Measurements from ENCODE around the gene USP50. TPM values are rescaled to one million over a fixed set of nuclear protein-coding genes. Genes with fewer than 3 reads are reported as not detected.
A peak's percentile ranks its signal among the peaks of the same experiment; 100 is the strongest.
"Not testable (repeated sequence)": the region's sequence is repeated elsewhere in the genome, so short reads cannot be mapped to it uniquely, and the experiment has no call there.

Gene USP50
- total RNA-seq, 1 donor from 2014 or later: not detected

- Mint-ChIP-seq H3K4me3 (ENCODE audit: low read depth) (no peak overlapping the region), H3K27ac (no peak overlapping the region), H3K9me3 (no peaks in the 10 kb centered on the region), H3K27me3 (ENCODE audit: low read depth) (peaks cover 4% of the 10 kb centered on the region), H3K36me3 (ENCODE audit: low read depth) (no peaks in the 10 kb centered on the region), H3K4me1 (ENCODE audit: low read depth) (peaks cover 13% of the 10 kb centered on the region)
- intact Hi-C loops (cut with micrococcal nuclease): no loop called here
- DNase-seq (ENCODE audit: low spot score): no peak
These were observed 2.1 kb downstream of the USP50 start for GRCh38 chr15:50544368-50544767.

- H3K27me3 Mint-ChIP-seq (ENCODE audit: low read depth): peaks cover 4% of the 10 kb centered on the region
- peaks cover 13% of the 10 kb centered on the region for H3K4me1 Mint-ChIP-seq (ENCODE audit: low read depth)
- no peak overlapping the region for H3K27ac Mint-ChIP-seq
- DNase-seq (ENCODE audit: low spot score): no peak
- no peak overlapping the region for H3K4me3 Mint-ChIP-seq (ENCODE audit: low read depth)
- no peaks in the 10 kb centered on the region for H3K9me3 Mint-ChIP-seq
- intact Hi-C loops (cut with micrococcal nuclease): no loop called here
- no peaks in the 10 kb centered on the region for H3K36me3 Mint-ChIP-seq (ENCODE audit: low read depth)
These were observed 2.9 kb downstream of the USP50 start for GRCh38 chr15:50543556-50543955.

GRCh38 chr15:50542887-50543210, 3.6 kb downstream of the USP50 start:
- DNase-seq (ENCODE audit: low spot score): no peak
- Mint-ChIP-seq H3K4me3 (ENCODE audit: low read depth) (no peak overlapping the region), H3K27ac (no peak overlapping the region), H3K4me1 (ENCODE audit: low read depth) (peaks cover 13% of the 10 kb centered on the region), H3K27me3 (ENCODE audit: low read depth) (peaks cover 4% of the 10 kb centered on the region), H3K9me3 (no peaks in the 10 kb centered on the region), H3K36me3 (ENCODE audit: low read depth) (no peaks in the 10 kb centered on the region)
- intact Hi-C loops (cut with micrococcal nuclease): no loop called here

- no peaks in the 10 kb centered on the region for H3K36me3 Mint-ChIP-seq (ENCODE audit: low read depth)
- H3K27me3 Mint-ChIP-seq (ENCODE audit: low read depth): no peaks in the 10 kb centered on the region
- no peaks in the 10 kb centered on the region for H3K9me3 Mint-ChIP-seq
- H3K4me3 Mint-ChIP-seq (ENCODE audit: low read depth): no peak overlapping the region
- DNase-seq (ENCODE audit: low spot score): no peak
- intact Hi-C loops (cut with micrococcal nuclease): no loop called here
- H3K27ac Mint-ChIP-seq: no peak overlapping the region
- peaks cover 4% of the 10 kb centered on the region for H3K4me1 Mint-ChIP-seq (ENCODE audit: low read depth)
These were observed 14.7 kb downstream of the USP50 start for GRCh38 chr15:50531766-50532165.

GRCh38 chr15:50531163-50531562, 15.3 kb downstream of the USP50 start:
- no peaks in the 10 kb centered on the region for H3K9me3 Mint-ChIP-seq
- no peak overlapping the region for H3K27ac Mint-ChIP-seq
- intact Hi-C loops (cut with micrococcal nuclease): no loop called here
- peaks cover 4% of the 10 kb centered on the region for H3K4me1 Mint-ChIP-seq (ENCODE audit: low read depth)
- no peak overlapping the region for H3K4me3 Mint-ChIP-seq (ENCODE audit: low read depth)
- DNase-seq (ENCODE audit: low spot score): no peak
- H3K27me3 Mint-ChIP-seq (ENCODE audit: low read depth): no peaks in the 10 kb centered on the region
- no peaks in the 10 kb centered on the region for H3K36me3 Mint-ChIP-seq (ENCODE audit: low read depth)

- intact Hi-C loops (cut with micrococcal nuclease): no loop called here
- Mint-ChIP-seq H3K27ac (no peak overlapping the region), H3K4me1 (ENCODE audit: low read depth) (no peaks in the 10 kb centered on the region), H3K36me3 (ENCODE audit: low read depth) (no peaks in the 10 kb centered on the region), H3K4me3 (ENCODE audit: low read depth) (no peak overlapping the region), H3K27me3 (ENCODE audit: low read depth) (peaks cover 1% of the 10 kb centered on the region), H3K9me3 (no peaks in the 10 kb centered on the region)
- no peak for DNase-seq (ENCODE audit: low spot score)
These were observed 22.6 kb downstream of the USP50 start for GRCh38 chr15:50523851-50524251.

GRCh38 chr15:50519740-50520425, 26.6 kb downstream of the USP50 start:
- H3K27ac Mint-ChIP-seq: no peak overlapping the region
- no peaks in the 10 kb centered on the region for H3K36me3 Mint-ChIP-seq (ENCODE audit: low read depth)
- no peak overlapping the region for H3K4me3 Mint-ChIP-seq (ENCODE audit: low read depth)
- H3K9me3 Mint-ChIP-seq: peaks cover 4% of the 10 kb centered on the region
- intact Hi-C loops (cut with micrococcal nuclease): no loop called here
- H3K27me3 Mint-ChIP-seq (ENCODE audit: low read depth): peaks cover 1% of the 10 kb centered on the region
- no peak for DNase-seq (ENCODE audit: low spot score)
- H3K4me1 Mint-ChIP-seq (ENCODE audit: low read depth): no peaks in the 10 kb centered on the region

- peaks cover 4% of the 10 kb centered on the region for H3K9me3 Mint-ChIP-seq
- no peaks in the 10 kb centered on the region for H3K36me3 Mint-ChIP-seq (ENCODE audit: low read depth)
These were observed 33.5 kb downstream of the USP50 start for GRCh38 chr15:50513001-50513400.

GRCh38 chr15:50506121-50506520, 40.3 kb downstream of the USP50 start:
- intact Hi-C loops (cut with micrococcal nuclease): no loop called here
- H3K27me3 Mint-ChIP-seq (ENCODE audit: low read depth): no peaks in the 10 kb centered on the region
- no peak for DNase-seq (ENCODE audit: low spot score)
- no peak overlapping the region for H3K4me3 Mint-ChIP-seq (ENCODE audit: low read depth)
- no peaks in the 10 kb centered on the region for H3K9me3 Mint-ChIP-seq
- H3K27ac Mint-ChIP-seq: no peak overlapping the region
- H3K4me1 Mint-ChIP-seq (ENCODE audit: low read depth): peaks cover 12% of the 10 kb centered on the region
- H3K36me3 Mint-ChIP-seq (ENCODE audit: low read depth): peaks cover 16% of the 10 kb centered on the region

More at GRCh38 chr15:50513001-50513400, 33.5 kb downstream of the USP50 start:
- H3K4me1 Mint-ChIP-seq (ENCODE audit: low read depth): no peaks in the 10 kb centered on the region
- DNase-seq (ENCODE audit: low spot score): no peak
- no peaks in the 10 kb centered on the region for H3K27me3 Mint-ChIP-seq (ENCODE audit: low read depth)
- H3K27ac Mint-ChIP-seq: no peak overlapping the region
- intact Hi-C loops (cut with micrococcal nuclease): no loop called here
- H3K4me3 Mint-ChIP-seq (ENCODE audit: low read depth): no peak overlapping the region

- H3K9me3 Mint-ChIP-seq; H3K27me3 Mint-ChIP-seq (ENCODE audit: low read depth); H3K4me3 Mint-ChIP-seq (ENCODE audit: low read depth); DNase-seq (ENCODE audit: low spot score); intact Hi-C loops (cut with micrococcal nuclease); H3K27ac Mint-ChIP-seq: not testable (repeated sequence)
- Mint-ChIP-seq H3K36me3 (ENCODE audit: low read depth) (peaks cover 19% of the 10 kb centered on the region), H3K4me1 (ENCODE audit: low read depth) (peaks cover 12% of the 10 kb centered on the region)
These were observed 40.8 kb downstream of the USP50 start for GRCh38 chr15:50505656-50506055.

- no peak for DNase-seq (ENCODE audit: low spot score)
- Mint-ChIP-seq H3K27ac (peak overlapping the region; percentile 17), H3K27me3 (ENCODE audit: low read depth) (no peaks in the 10 kb centered on the region), H3K36me3 (ENCODE audit: low read depth) (peaks cover 36% of the 10 kb centered on the region), H3K4me1 (ENCODE audit: low read depth) (peaks cover 12% of the 10 kb centered on the region), H3K9me3 (no peaks in the 10 kb centered on the region), H3K4me3 (ENCODE audit: low read depth) (no peak overlapping the region)
- intact Hi-C loops (cut with micrococcal nuclease): no loop called here
These were observed 43.3 kb downstream of the USP50 start for GRCh38 chr15:50503144-50503543.

GRCh38 chr15:50501815-50502214, 44.7 kb downstream of the USP50 start:
- Mint-ChIP-seq H3K9me3 (no peaks in the 10 kb centered on the region), H3K36me3 (ENCODE audit: low read depth) (peaks cover 41% of the 10 kb centered on the region), H3K27me3 (ENCODE audit: low read depth) (no peaks in the 10 kb centered on the region), H3K4me1 (ENCODE audit: low read depth) (peaks cover 12% of the 10 kb centered on the region), H3K27ac (no peak overlapping the region), H3K4me3 (ENCODE audit: low read depth) (no peak overlapping the region)
- intact Hi-C loops (cut with micrococcal nuclease): no loop called here
- DNase-seq (ENCODE audit: low spot score): no peak

GRCh38 chr15:50500352-50500751, 46.1 kb downstream of the USP50 start:
- H3K4me1 Mint-ChIP-seq (ENCODE audit: low read depth): peaks cover 12% of the 10 kb centered on the region
- peaks cover 52% of the 10 kb centered on the region for H3K36me3 Mint-ChIP-seq (ENCODE audit: low read depth)
- intact Hi-C loops (cut with micrococcal nuclease): no loop called here
- no peaks in the 10 kb centered on the region for H3K27me3 Mint-ChIP-seq (ENCODE audit: low read depth)
- H3K4me3 Mint-ChIP-seq (ENCODE audit: low read depth): no peak overlapping the region
- DNase-seq (ENCODE audit: low spot score): no peak
- no peaks in the 10 kb centered on the region for H3K9me3 Mint-ChIP-seq
- no peak overlapping the region for H3K27ac Mint-ChIP-seq

- Mint-ChIP-seq H3K4me1 (ENCODE audit: low read depth) (peaks cover 1% of the 10 kb centered on the region), H3K27me3 (ENCODE audit: low read depth) (no peaks in the 10 kb centered on the region), H3K36me3 (ENCODE audit: low read depth) (peaks cover 70% of the 10 kb centered on the region), H3K4me3 (ENCODE audit: low read depth) (no peak overlapping the region), H3K27ac (peak overlapping the region; percentile 28), H3K9me3 (no peaks in the 10 kb centered on the region)
- DNase-seq (ENCODE audit: low spot score): no peak
- intact Hi-C loops (cut with micrococcal nuclease): no loop called here
These were observed 49.8 kb downstream of the USP50 start for GRCh38 chr15:50496692-50497091.

Data from activated T-helper 2 cell treated with anti-CD3 and anti-CD28 coated beads, Interferon-gamma antibody, Interleukin-2, Interleukin-4, amounts not matched to agents 10 μg/mL and 5 μg/mL and 100 μg/mL, durations not matched to agents 14 hours and 24 hours and 36 hours (primary cell).